CD14-positive monocyte (primary cell): ENCODE data around the gene MAP7. TPM values are rescaled to one million over a fixed set of nuclear protein-coding genes. Genes with fewer than 3 reads are reported as not detected.
A peak's percentile ranks its signal among the peaks of the same experiment; 100 is the strongest.

Source experiments
- DNase-seq, 3 donors: peaks; one replicate each; pipeline ENCODE4 v3.0.0-alpha.2; 2011 to 2022
- H2AFZ ChIP-seq: 2 replicates; pipeline ENCODE4 v1.6.0; 2012; ENCODE audit warnings: mild to moderate bottlenecking, low read depth, low read length, inconsistent platforms; ENCODE audit not compliant: insufficient read depth, poor library complexity, severe bottlenecking
- H3K27ac ChIP-seq, 2 donors: 1 replicate in 1 of 2; 2 replicates in 1 of 2; pipeline ENCODE4 v1.5.1; 2012 to 2013; ENCODE audit warnings: low read length in 2 of 2, control low read depth in 1 of 2, inconsistent platforms in 1 of 2, low read depth in 1 of 2, mild to moderate bottlenecking in 1 of 2
- H3K27me3 ChIP-seq, 2 donors: one replicate each; pipeline versions ENCODE4 v1.6.0 to v1.6.1; 2011 to 2013; ENCODE audit warnings: low read length in 2 of 2; ENCODE audit not compliant: control insufficient read depth in 2 of 2, insufficient read depth in 2 of 2
- H3K36me3 ChIP-seq, 2 donors: replicated peaks in 1 of 2; 1 replicate in 1 of 2; 2 replicates in 1 of 2; pipeline versions ENCODE4 v1.5.1 to v1.6.1; 2012 to 2013; ENCODE audit warnings: low read length in 2 of 2, control low read depth in 1 of 2, inconsistent platforms in 1 of 2, mild to moderate bottlenecking in 1 of 2; ENCODE audit not compliant: insufficient read depth in 2 of 2, control insufficient read depth in 1 of 2
- H3K4me1 ChIP-seq, 2 donors: 1 replicate in 1 of 2; 2 replicates in 1 of 2; pipeline versions ENCODE4 v1.5.1 to v1.6.1; 2012 to 2013; ENCODE audit warnings: low read length in 2 of 2, control low read depth in 1 of 2, inconsistent platforms in 1 of 2, mild to moderate bottlenecking in 1 of 2, moderate library complexity in 1 of 2; ENCODE audit not compliant: insufficient read depth in 2 of 2, control insufficient read depth in 1 of 2
- H3K4me2 ChIP-seq: replicated peaks from 2 replicates; pipeline ENCODE3; 2012; ENCODE audit warnings: low read length, moderate library complexity, mild to moderate bottlenecking; ENCODE audit not compliant: poor library complexity, severe bottlenecking; ENCODE audit errors: extremely low read depth
- H3K4me3 ChIP-seq, 3 experiments: fragments of 200-600 bp in 1 of 3; sonication (generic) in 1 of 3; replicated peaks in 1 of 3; 1 replicate in 2 of 3; 2 replicates in 1 of 3; pipeline ENCODE4 v1.5.1; 2011 to 2013; ENCODE audit warnings: low read length in 3 of 3, mild to moderate bottlenecking in 3 of 3, control low read depth in 2 of 3, low read depth in 2 of 3, inconsistent platforms in 1 of 3, moderate library complexity in 1 of 3
- H3K79me2 ChIP-seq: 2 replicates; pipeline ENCODE4 v1.6.0; 2012; ENCODE audit warnings: mild to moderate bottlenecking, control low read depth, inconsistent platforms, low read length, moderate library complexity; ENCODE audit not compliant: insufficient read depth
- H3K9ac ChIP-seq: 2 replicates; pipeline ENCODE4 v1.6.0; 2017; ENCODE audit warnings: low read length, mild to moderate bottlenecking; ENCODE audit not compliant: insufficient read depth, poor library complexity, severe bottlenecking
- H3K9me3 ChIP-seq, 2 donors: replicated peaks in 1 of 2; 1 replicate in 1 of 2; 2 replicates in 1 of 2; pipeline versions ENCODE4 v1.5.1 to v1.6.1; 2012 to 2013; ENCODE audit warnings: low read length in 2 of 2, control low read depth in 1 of 2; ENCODE audit not compliant: control insufficient read depth in 1 of 2, insufficient read depth in 1 of 2
- H4K20me1 ChIP-seq: 2 replicates; pipeline ENCODE4 v1.6.0; 2012; ENCODE audit warnings: mild to moderate bottlenecking, low read length, control low read depth, moderate library complexity; ENCODE audit not compliant: insufficient read depth
- H3K27ac Mint-ChIP-seq, 7 donors: one replicate each; pipeline ENCODE4 v1.8.0; 2020; ENCODE audit warnings: mild to moderate bottlenecking in 7 of 7, mixed read lengths in 7 of 7, moderate library complexity in 6 of 7, inconsistent platforms in 2 of 7
- H3K27me3 Mint-ChIP-seq, 3 donors: one replicate each; pipeline ENCODE4 v1.8.0; 2021 to 2022; ENCODE audit warnings: low read depth in 3 of 3, mild to moderate bottlenecking in 3 of 3, mixed read lengths in 3 of 3, moderate library complexity in 3 of 3, inconsistent platforms in 1 of 3
- H3K36me3 Mint-ChIP-seq, 2 donors: one replicate each; pipeline ENCODE4 v1.8.0; 2020; ENCODE audit warnings: mixed read lengths in 2 of 2, inconsistent platforms in 1 of 2, mild to moderate bottlenecking in 1 of 2
- H3K4me1 Mint-ChIP-seq: one replicate; pipeline ENCODE4 v1.8.0; 2020; ENCODE audit warnings: mild to moderate bottlenecking, mixed read lengths
- H3K4me3 Mint-ChIP-seq, 2 donors: one replicate each; pipeline ENCODE4 v1.8.0; 2020; ENCODE audit warnings: mild to moderate bottlenecking in 2 of 2, mixed read lengths in 2 of 2, moderate library complexity in 1 of 2
- H3K9me3 Mint-ChIP-seq, 7 donors: one replicate each; pipeline ENCODE4 v1.8.0; 2020 to 2022; ENCODE audit warnings: mixed read lengths in 7 of 7, mild to moderate bottlenecking in 6 of 7, moderate library complexity in 6 of 7, inconsistent platforms in 2 of 7
- CTCF ChIP-seq: fragments of 200-600 bp; IDR thresholded peaks from one replicate; pipeline ENCODE4 v1.8.0; 2022; ENCODE audit warnings: antibody characterized with exemption, mild to moderate bottlenecking
- WGBS: methylation state at CpG from one replicate; pipeline ENCODE4 v1.1.5; 2013; ENCODE audit warnings: missing lambda C conversion rate; ENCODE audit not compliant: insufficient coverage; 5-methylcytosine and 5-hydroxymethylcytosine counted together
- intact Hi-C, 2 donors: fragments of 100-400 bp; cut with micrococcal nuclease; formaldehyde crosslinking; loops; one replicate each; pipeline versions ENCODE4 v1.15.0 to v1.15.1; 2023
- polyA plus RNA-seq, 3 donors: library from polyadenylated mRNA; depleted of rRNA in 1 of 3; unstranded in 2 of 3; stranded (reverse) in 1 of 3; fragments of 300-500 nt in 2 of 3; fragments of >200 nt in 1 of 3; fragmentation: Illumina TruSeq in 2 of 3; gene quantifications; 1 replicate in 2 of 3; 2 replicates in 1 of 3; pipeline ENCODE4 v1.2.3, GENCODE V29; 2012 to 2021

Gene MAP7
- polyA plus RNA-seq, 3 donors, result 0.67 to 1.6 (median 1.2) TPM

- TF ChIP-seq CTCF, result no peak
- WGBS, result 100% methylated on average over 2 of the region's 6 CpGs
- H3K27me3 Mint-ChIP-seq, result peaks cover 0 to 3% (median 0%) of the 10 kb centered on the region in 3 donors
- Histone ChIP-seq H3K4me2 (no peak overlapping the region), H2AFZ (no peak overlapping the region), H3K9me3 (no peaks in the 10 kb centered on the region), H3K4me1 (peaks cover 18 to 19% of the 10 kb centered on the region in 2 donors), H3K27me3 (no peaks in the 10 kb centered on the region), H3K9ac (no peak overlapping the region), H3K36me3 (no peaks in the 10 kb centered on the region), H4K20me1 (no peaks in the 10 kb centered on the region), H3K4me3 (no peak overlapping the region), H3K79me2 (no peaks in the 10 kb centered on the region), H3K27ac (no peak overlapping the region)
- no peaks in the 10 kb centered on the region for H3K36me3 Mint-ChIP-seq
- DNase-seq, result no peak
- peaks cover 27% of the 10 kb centered on the region for H3K4me1 Mint-ChIP-seq
- H3K9me3 Mint-ChIP-seq, result peaks cover 0 to 6% (median 0%) of the 10 kb centered on the region in 7 donors
- no peak overlapping the region for H3K4me3 Mint-ChIP-seq
- peak overlapping the region in 1 of 7 donors; percentile 9 for H3K27ac Mint-ChIP-seq
- intact Hi-C loops, result no loop called here
Observed at GRCh38 chr6:136404627-136405419, 145.4 kb downstream of the MAP7 start.

- H3K27ac Mint-ChIP-seq, result peak overlapping the region in 1 of 7 donors; percentile 22
- Histone ChIP-seq H3K9ac (no peak overlapping the region), H2AFZ (peak overlapping the region; percentile 11), H3K4me3 (no peak overlapping the region), H3K27me3 (no peaks in the 10 kb centered on the region), H3K4me2 (no peak overlapping the region), H3K36me3 (no peaks in the 10 kb centered on the region), H3K4me1 (peaks cover 18 to 19% of the 10 kb centered on the region in 2 donors), H3K79me2 (no peaks in the 10 kb centered on the region), H3K27ac (no peak overlapping the region), H3K9me3 (no peaks in the 10 kb centered on the region), H4K20me1 (no peaks in the 10 kb centered on the region)
- peaks cover 0 to 6% (median 0%) of the 10 kb centered on the region in 7 donors for H3K9me3 Mint-ChIP-seq
- H3K36me3 Mint-ChIP-seq, result no peaks in the 10 kb centered on the region
- DNase-seq, result no peak
- peaks cover 0 to under 1% (median 0%) of the 10 kb centered on the region in 3 donors for H3K27me3 Mint-ChIP-seq
- WGBS, result no CpG with 5 or more reads among the region's 3 CpGs
- H3K4me3 Mint-ChIP-seq, result no peak overlapping the region
- no peak for TF ChIP-seq CTCF
- peaks cover 27% of the 10 kb centered on the region for H3K4me1 Mint-ChIP-seq
- intact Hi-C loops, result no loop called here
Observed at GRCh38 chr6:136404007-136404406, 146.2 kb downstream of the MAP7 start.
